HepG2 (cell line): ENCODE results near the gene BICRAL. TPM values are rescaled to one million over a fixed set of nuclear protein-coding genes. Genes with fewer than 3 reads are reported as not detected.
A peak's percentile ranks its signal among the peaks of the same experiment; 100 is the strongest.

Experiments used
- CC2D1A ChIP-seq: sonication (generic); formaldehyde crosslinking; IDR thresholded peaks from 2 replicates; pipeline ENCODE4 v1.8.1; 2023; ENCODE audit warnings: mild to moderate bottlenecking, missing genetic modification reagents
- GABPB1 ChIP-seq: IDR thresholded peaks from 2 replicates; pipeline ENCODE4 v1.6.1; 2016; ENCODE audit warnings: mild to moderate bottlenecking, missing genetic modification reagents, moderate library complexity, missing compliant biosample characterization
- HNRNPLL ChIP-seq: fragments of 200-400 bp; formaldehyde crosslinking; IDR thresholded peaks from 2 replicates; pipeline ENCODE4 v1.6.1; 2017; ENCODE audit warnings: mild to moderate bottlenecking, low read depth, low read length; ENCODE audit not compliant: poor library complexity, severe bottlenecking
- NFKBIZ ChIP-seq: IDR thresholded peaks from 2 replicates; pipeline ENCODE4 v1.6.1; 2018; ENCODE audit warnings: missing genetic modification reagents, missing compliant biosample characterization
- NPAS2 ChIP-seq: sonication (generic); formaldehyde crosslinking; IDR thresholded peaks from 2 replicates; pipeline ENCODE4 v1.8.0; 2022; ENCODE audit warnings: mild to moderate bottlenecking, missing genetic modification reagents, borderline replicate concordance
- NR2F1 ChIP-seq, 2 experiments: fragments of 450-650 bp in 1 of 2; formaldehyde crosslinking in 1 of 2; IDR thresholded peaks; 2 replicates each; pipeline versions ENCODE4 v1.5.0 to v1.6.1; 2016 to 2020; ENCODE audit warnings: mild to moderate bottlenecking in 1 of 2, missing compliant biosample characterization in 1 of 2, missing genetic modification reagents in 1 of 2, moderate library complexity in 1 of 2
- PCBP1 ChIP-seq: fragments of 200-400 bp; formaldehyde crosslinking; IDR thresholded peaks from 2 replicates; pipeline ENCODE4 v1.6.1; 2017; ENCODE audit warnings: mild to moderate bottlenecking, low read depth, low read length, borderline replicate concordance
- SALL1 ChIP-seq: sonication (generic); formaldehyde crosslinking; IDR thresholded peaks from 2 replicates; pipeline ENCODE4 v1.8.0; 2022; ENCODE audit warnings: mild to moderate bottlenecking, missing genetic modification reagents
- SIX4 ChIP-seq: sonication (generic); formaldehyde crosslinking; IDR thresholded peaks from 2 replicates; pipeline ENCODE4 v1.4.0; 2020; ENCODE audit warnings: missing genetic modification reagents
- ZKSCAN1 ChIP-seq: fragments of 150-350 bp; IDR thresholded peaks from 2 replicates; pipeline ENCODE4 v1.6.1; 2014; ENCODE audit warnings: low read length
- ZNF207 ChIP-seq: fragments of 450-650 bp; IDR thresholded peaks from 2 replicates; pipeline ENCODE4 v1.6.1; 2016; ENCODE audit warnings: antibody characterized with exemption, borderline replicate concordance
- ZNF282 ChIP-seq: fragments of 450-650 bp; IDR thresholded peaks from 2 replicates; pipeline ENCODE4 v1.6.1; 2018; ENCODE audit not compliant: partially characterized antibody
- ZNF30 ChIP-seq: sonication (generic); formaldehyde crosslinking; IDR thresholded peaks from 2 replicates; pipeline ENCODE4 v1.5.0; 2020; ENCODE audit warnings: mild to moderate bottlenecking, missing genetic modification reagents
- ZNF441 ChIP-seq: sonication (generic); formaldehyde crosslinking; IDR thresholded peaks from 2 replicates; pipeline ENCODE4 v1.7.0; 2021; ENCODE audit warnings: missing genetic modification reagents, borderline replicate concordance
- ZNF788 ChIP-seq: sonication (generic); formaldehyde crosslinking; IDR thresholded peaks from 2 replicates; pipeline ENCODE4 v1.5.0; 2020; ENCODE audit warnings: mild to moderate bottlenecking, missing genetic modification reagents, borderline replicate concordance
- ZSCAN31 ChIP-seq: sonication (generic); formaldehyde crosslinking; IDR thresholded peaks from 2 replicates; pipeline ENCODE4 v1.5.0; 2020; ENCODE audit warnings: low read depth, mild to moderate bottlenecking, missing genetic modification reagents
- polyA plus RNA-seq, 8 experiments: library from polyadenylated mRNA; depleted of rRNA in 3 of 8; stranded (reverse) in 7 of 8; unstranded in 1 of 8; fragments of >200 nt; fragmentation: Illumina TruSeq in 4 of 8; extraction: Trizol in 4 of 8; gene quantifications; 2 replicates each; pipeline versions ENCODE4 v1.2.1 to v1.2.3, GENCODE V29; 2011 to 2016; ENCODE audit warnings: low read depth in 4 of 8, missing spikeins in 1 of 8, mixed read lengths in 1 of 8; ENCODE audit not compliant: insufficient read depth in 1 of 8
- total RNA-seq, 5 experiments: library from RNA; depleted of rRNA; stranded (reverse); fragments of >200 nt; fragmentation: Illumina TruSeq; extraction: Trizol; gene quantifications; 2 replicates each; pipeline ENCODE4 v1.2.3, GENCODE V29; 2016; ENCODE audit warnings: low read depth in 1 of 5
- TF ChIP-seq, protein P1 (sequence below): sonication (generic); formaldehyde crosslinking; IDR thresholded peaks from 2 replicates; pipeline ENCODE4 v1.5.0; 2020; ENCODE audit warnings: mild to moderate bottlenecking, missing genetic modification reagents
- TF ChIP-seq, protein P2 (sequence below): sonication (generic); formaldehyde crosslinking; IDR thresholded peaks from 2 replicates; pipeline ENCODE4 v1.4.0; 2020; ENCODE audit warnings: mild to moderate bottlenecking, missing genetic modification reagents
- TF ChIP-seq, protein P3 (sequence below): sonication (generic); formaldehyde crosslinking; IDR thresholded peaks from 2 replicates; pipeline ENCODE4 v1.5.1; 2020; ENCODE audit warnings: mild to moderate bottlenecking, missing genetic modification reagents, borderline replicate concordance

BICRAL gene
- total and polyA plus RNA-seq, 2 of the 13 experiments (the other 11 are each of a cell fraction or from before 2014, with no cell fraction given) = 5.0 to 13.5 TPM

DNA sequence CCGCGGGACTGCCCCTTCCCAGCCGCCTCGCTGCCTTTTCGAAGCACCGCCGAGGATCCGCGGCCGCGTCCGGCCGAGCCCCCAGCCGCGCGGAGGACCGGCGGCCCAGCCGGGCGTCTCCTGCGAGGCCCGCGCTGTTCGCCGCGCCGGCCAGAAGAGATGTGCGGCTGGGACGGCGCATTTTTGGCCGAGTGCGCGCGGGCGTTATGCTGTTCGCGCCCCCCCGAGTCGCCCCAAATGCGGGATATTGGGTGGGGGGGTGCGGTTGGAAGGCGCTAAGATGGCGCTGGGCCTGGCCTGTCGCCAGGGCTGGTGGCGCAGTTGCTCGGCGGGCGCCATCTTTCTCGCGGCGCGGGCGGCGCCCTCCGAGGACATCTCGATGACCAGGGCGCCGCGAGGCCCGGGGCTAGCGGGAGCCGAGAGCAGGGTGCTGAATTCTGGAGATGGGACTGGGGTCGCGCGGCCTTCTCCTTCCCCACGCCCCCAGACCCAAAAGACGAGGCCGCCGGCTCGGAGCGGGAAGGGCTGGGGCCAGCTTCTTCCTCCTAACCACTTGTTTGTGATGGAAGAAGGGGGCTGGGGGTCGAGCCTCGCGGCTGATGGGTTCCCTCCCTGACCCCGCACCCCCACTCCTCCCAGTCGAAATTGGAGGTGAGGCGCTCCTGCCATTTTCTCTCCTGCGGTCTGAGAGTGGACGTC lies 1.5 kb downstream of the BICRAL start (continued):
- TF ChIP-seq NR2F1 (CRISPR knock-in tag; IDR thresholded peaks at IDR 0.05) = peak in 1 of 2 experiments; percentile 25; a peak in 1 of 4 replicates
- TF ChIP-seq ZNF441 = peak; percentile 60; the same call in 1 of the 2 replicates
- TF ChIP-seq, protein P1, sequence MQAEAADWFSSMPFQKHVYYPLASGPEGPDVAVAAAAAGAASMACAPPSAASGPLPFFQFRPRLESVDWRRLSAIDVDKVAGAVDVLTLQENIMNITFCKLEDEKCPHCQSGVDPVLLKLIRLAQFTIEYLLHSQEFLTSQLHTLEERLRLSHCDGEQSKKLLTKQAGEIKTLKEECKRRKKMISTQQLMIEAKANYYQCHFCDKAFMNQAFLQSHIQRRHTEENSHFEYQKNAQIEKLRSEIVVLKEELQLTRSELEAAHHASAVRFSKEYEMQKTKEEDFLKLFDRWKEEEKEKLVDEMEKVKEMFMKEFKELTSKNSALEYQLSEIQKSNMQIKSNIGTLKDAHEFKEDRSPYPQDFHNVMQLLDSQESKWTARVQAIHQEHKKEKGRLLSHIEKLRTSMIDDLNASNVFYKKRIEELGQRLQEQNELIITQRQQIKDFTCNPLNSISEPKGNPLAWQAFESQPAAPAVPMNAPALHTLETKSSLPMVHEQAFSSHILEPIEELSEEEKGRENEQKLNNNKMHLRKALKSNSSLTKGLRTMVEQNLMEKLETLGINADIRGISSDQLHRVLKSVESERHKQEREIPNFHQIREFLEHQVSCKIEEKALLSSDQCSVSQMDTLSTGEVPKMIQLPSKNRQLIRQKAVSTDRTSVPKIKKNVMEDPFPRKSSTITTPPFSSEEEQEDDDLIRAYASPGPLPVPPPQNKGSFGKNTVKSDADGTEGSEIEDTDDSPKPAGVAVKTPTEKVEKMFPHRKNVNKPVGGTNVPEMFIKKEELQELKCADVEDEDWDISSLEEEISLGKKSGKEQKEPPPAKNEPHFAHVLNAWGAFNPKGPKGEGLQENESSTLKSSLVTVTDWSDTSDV (CRISPR knock-in tag) = no peak
- peak; percentile 51; the same call in 1 of the 2 replicates for TF ChIP-seq ZSCAN31 (CRISPR knock-in tag)
- TF ChIP-seq ZNF30 (CRISPR knock-in tag) = no peak
- peak; percentile 59; the same call in 1 of the 2 replicates for TF ChIP-seq ZNF788
- TF ChIP-seq ZNF207 = no peak
- peak; percentile 64 for TF ChIP-seq HNRNPLL
- TF ChIP-seq, protein P2, sequence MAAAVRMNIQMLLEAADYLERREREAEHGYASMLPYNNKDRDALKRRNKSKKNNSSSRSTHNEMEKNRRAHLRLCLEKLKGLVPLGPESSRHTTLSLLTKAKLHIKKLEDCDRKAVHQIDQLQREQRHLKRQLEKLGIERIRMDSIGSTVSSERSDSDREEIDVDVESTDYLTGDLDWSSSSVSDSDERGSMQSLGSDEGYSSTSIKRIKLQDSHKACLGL (CRISPR knock-in tag) = peak; percentile 90
- TF ChIP-seq, protein P3, sequence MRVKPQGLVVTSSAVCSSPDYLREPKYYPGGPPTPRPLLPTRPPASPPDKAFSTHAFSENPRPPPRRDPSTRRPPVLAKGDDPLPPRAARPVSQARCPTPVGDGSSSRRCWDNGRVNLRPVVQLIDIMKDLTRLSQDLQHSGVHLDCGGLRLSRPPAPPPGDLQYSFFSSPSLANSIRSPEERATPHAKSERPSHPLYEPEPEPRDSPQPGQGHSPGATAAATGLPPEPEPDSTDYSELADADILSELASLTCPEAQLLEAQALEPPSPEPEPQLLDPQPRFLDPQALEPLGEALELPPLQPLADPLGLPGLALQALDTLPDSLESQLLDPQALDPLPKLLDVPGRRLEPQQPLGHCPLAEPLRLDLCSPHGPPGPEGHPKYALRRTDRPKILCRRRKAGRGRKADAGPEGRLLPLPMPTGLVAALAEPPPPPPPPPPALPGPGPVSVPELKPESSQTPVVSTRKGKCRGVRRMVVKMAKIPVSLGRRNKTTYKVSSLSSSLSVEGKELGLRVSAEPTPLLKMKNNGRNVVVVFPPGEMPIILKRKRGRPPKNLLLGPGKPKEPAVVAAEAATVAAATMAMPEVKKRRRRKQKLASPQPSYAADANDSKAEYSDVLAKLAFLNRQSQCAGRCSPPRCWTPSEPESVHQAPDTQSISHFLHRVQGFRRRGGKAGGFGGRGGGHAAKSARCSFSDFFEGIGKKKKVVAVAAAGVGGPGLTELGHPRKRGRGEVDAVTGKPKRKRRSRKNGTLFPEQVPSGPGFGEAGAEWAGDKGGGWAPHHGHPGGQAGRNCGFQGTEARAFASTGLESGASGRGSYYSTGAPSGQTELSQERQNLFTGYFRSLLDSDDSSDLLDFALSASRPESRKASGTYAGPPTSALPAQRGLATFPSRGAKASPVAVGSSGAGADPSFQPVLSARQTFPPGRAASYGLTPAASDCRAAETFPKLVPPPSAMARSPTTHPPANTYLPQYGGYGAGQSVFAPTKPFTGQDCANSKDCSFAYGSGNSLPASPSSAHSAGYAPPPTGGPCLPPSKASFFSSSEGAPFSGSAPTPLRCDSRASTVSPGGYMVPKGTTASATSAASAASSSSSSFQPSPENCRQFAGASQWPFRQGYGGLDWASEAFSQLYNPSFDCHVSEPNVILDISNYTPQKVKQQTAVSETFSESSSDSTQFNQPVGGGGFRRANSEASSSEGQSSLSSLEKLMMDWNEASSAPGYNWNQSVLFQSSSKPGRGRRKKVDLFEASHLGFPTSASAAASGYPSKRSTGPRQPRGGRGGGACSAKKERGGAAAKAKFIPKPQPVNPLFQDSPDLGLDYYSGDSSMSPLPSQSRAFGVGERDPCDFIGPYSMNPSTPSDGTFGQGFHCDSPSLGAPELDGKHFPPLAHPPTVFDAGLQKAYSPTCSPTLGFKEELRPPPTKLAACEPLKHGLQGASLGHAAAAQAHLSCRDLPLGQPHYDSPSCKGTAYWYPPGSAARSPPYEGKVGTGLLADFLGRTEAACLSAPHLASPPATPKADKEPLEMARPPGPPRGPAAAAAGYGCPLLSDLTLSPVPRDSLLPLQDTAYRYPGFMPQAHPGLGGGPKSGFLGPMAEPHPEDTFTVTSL (CRISPR knock-in tag) = 0 out of 2 replicates have a peak, but pooled peaks have one; percentile 23
- TF ChIP-seq SALL1 (CRISPR knock-in tag) = peak; percentile 89
- TF ChIP-seq PCBP1 = no peak
- TF ChIP-seq ZKSCAN1 = 0 out of 2 replicates have a peak, but pooled peaks have one; percentile 7
- no peak for TF ChIP-seq SIX4 (CRISPR knock-in tag)
- no peak for TF ChIP-seq CC2D1A (CRISPR knock-in tag)
- peak; percentile 39; the same call in 1 of the 2 replicates for TF ChIP-seq NFKBIZ (CRISPR knock-in tag)
- TF ChIP-seq ZNF282 = no peak
- TF ChIP-seq GABPB1 = peak; percentile 77
- TF ChIP-seq NPAS2 (CRISPR knock-in tag) = no peak
